Pons (tissue), 1 donor: ENCODE measurements around the gene KPNA3.

Experiments
- DNase-seq: peaks from one replicate; pipeline ENCODE4 v3.0.0-alpha.2; 2016; ENCODE audit warnings: low spot score

KPNA3 gene

GRCh38 chr13:49678191-49678914 is 114.1 kb downstream of the KPNA3 start:
- no peak for DNase-seq

GRCh38 chr13:49676581-49677298 is 115.7 kb downstream of the KPNA3 start:
- no peak for DNase-seq

GRCh38 chr13:49670828-49671227 is 121.7 kb downstream of the KPNA3 start:
- no peak for DNase-seq

GRCh38 chr13:49669735-49670309 is 122.7 kb downstream of the KPNA3 start:
- peak; percentile 81 for DNase-seq

DNA sequence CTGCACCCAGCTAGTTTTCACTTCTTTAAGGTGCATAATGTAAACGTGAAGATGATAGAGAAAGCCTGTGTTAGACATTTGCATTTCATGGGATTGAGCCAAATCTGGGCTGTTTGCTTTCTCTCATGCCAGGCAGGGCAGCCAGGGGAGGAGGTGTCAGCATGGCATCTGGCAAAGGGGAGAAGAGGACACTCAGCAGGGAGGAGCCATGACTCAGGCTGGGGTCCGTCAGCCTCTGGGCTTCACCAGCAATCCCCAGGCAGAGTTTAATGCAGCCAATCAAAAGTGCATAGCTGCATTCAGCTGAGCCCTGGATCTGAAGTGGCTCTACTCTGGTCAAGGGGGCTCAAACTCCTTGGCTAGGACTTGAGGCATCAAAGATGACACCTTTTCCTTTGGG is 124.7 kb downstream of the KPNA3 start:
- no peak for DNase-seq

DNA sequence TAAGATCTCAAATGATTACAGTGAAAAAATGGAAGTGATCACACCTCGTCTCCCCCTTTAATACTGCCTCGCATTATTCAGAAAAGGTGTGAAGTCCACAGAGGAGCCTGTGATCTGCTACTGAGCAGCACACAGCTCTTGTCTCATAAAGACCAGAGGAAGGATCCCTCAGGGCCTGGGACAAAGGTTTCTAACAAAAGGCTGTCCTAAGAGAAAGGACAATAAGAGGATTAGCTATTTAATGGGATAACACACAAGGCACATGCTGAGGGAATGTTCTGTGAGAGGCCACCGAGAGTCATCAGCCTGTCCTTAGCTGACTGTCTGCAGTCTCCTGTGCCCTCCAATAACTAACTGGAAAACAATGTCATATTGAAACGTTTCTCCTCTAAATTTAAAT is 127.9 kb downstream of the KPNA3 start:
- DNase-seq, result no peak

DNA sequence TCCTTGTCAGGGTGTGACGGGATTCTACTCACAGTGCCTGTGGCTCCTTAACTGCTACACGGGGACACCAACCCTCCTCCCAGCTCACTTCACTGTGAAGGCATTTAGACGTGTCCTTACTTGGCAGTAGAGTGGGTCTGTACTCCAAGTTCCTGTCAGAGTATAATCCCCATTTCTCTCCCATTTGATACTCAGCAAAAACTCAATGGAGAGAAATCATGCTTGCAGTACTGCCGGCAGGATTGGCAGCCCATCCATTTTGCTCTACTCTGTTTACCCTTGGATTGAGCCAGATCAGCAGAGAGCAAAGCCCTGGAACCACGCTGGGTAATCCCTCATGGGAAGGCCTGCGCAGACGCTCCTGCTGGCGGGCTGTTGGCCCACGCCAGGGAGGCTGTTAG is 135.2 kb downstream of the KPNA3 start:
- DNase-seq, result no peak

DNA sequence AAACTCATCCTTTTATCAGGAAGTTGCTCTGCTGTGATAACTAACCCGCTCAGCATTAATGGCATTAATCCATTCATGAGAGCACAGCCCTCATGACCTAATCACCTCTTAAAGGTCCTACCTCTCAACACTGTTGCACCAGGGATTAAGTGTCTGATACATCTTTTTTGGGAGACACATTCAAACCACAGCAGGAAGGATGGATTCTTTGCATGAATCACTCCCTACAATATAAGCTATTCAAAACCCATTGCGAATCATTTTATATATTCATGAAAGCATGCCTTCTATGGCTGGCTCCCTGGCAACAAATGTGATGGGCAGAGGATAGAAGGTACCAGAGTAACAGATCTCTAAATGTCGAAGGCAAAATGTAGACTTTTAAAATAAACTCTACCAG is 136.6 kb downstream of the KPNA3 start:
- no peak for DNase-seq

DNA sequence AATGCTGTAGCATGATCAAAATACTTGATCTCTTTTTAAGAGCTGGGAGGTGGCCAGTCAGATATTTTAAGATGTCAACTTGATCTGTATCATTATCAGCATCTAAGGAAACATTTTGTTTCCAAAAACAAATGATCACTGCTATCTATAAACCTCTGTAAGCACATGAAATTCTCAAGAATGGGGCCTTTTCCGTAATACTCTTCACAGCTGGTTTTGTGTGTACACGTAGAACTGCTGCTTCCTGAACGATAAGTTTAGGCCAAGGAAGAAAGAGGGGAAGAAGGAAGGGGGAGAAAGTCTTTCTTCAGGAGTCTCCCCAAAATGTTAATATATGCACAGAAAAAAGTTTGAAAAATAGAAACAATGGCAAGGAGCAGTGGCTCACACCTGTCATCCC is 138.5 kb downstream of the KPNA3 start:
- no peak for DNase-seq

DNA sequence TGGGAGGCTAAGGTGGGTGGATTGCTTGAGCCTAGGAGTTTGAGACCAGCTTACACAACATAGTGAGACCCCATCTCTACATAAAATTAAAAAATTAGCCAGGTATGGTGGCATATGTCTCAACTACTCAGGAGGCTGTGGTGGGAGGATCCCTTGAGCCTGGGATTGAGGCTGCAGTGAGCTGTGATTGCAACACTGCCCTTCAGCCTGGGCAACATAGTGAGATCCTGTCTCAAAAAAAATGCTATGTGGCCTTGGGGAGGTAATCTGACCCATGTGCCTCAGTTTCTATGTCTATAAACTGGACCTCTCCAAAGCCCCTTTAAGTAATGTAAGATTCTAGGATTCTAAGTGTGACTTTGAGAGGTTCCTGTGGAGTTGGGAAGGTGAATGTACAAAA is 139.0 kb downstream of the KPNA3 start:
- DNase-seq, result no peak

GRCh38 chr13:49652355-49653305 is 139.9 kb downstream of the KPNA3 start:
- DNase-seq, result no peak

- no peak for DNase-seq
These were observed 140.7 kb downstream of the KPNA3 start for GRCh38 chr13:49651570-49652354.

- DNase-seq, result no peak
These were observed 142.5 kb downstream of the KPNA3 start for GRCh38 chr13:49649963-49650312.
